ENCODE data around the gene CEP95.

Gene CEP95

DNA sequence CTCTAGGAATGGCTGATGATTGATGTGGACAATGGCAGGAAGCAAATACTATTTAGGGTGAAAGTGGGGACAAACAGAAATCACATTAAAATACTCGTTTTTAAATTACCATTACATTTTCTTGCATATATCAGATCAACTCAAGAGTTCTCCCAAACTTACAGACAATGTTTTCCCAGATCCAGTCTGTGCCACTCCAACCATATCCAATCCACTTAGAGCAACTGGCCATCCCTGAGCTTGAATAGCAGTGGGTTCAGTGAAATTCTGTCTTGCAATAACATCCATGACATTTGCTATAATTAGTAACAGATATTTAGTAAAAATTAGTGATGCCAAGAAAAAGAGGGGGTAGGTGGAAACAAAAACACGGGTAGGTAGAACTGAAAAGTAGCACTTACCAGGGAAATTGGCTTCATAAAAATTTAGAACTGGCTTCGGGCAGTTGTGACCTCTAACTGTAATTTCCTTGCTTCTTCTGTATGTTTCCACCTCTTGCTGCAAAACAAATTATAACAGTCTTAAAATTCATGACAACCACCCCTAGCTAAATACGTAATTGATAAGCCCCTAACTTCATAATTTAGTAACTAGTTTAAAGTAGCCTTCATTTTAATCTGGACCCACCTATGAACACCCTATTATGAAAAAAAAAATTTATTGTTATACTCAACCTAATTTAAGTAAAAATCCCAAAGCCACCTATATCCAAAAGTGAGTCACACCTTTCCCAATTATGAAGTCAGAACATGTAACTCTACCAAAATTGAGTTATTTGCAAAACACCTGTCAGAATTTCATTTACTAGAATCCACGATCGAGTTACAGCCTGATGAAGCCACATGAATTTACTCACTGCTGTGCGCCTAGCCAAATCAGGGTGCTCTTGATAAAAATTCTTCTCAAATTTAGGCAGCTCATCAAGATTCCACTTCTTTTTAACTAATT is 2.7 kb upstream of the CEP95 start:
- peak overlapping the region; percentile 98 for H3K4me3 ChIP-seq (replicated peaks; ENCODE audit: low read depth, low read length)
- no peak for DNase-seq (ENCODE audit: extremely low read depth, low read depth)
- TF ChIP-seq, protein P1, sequence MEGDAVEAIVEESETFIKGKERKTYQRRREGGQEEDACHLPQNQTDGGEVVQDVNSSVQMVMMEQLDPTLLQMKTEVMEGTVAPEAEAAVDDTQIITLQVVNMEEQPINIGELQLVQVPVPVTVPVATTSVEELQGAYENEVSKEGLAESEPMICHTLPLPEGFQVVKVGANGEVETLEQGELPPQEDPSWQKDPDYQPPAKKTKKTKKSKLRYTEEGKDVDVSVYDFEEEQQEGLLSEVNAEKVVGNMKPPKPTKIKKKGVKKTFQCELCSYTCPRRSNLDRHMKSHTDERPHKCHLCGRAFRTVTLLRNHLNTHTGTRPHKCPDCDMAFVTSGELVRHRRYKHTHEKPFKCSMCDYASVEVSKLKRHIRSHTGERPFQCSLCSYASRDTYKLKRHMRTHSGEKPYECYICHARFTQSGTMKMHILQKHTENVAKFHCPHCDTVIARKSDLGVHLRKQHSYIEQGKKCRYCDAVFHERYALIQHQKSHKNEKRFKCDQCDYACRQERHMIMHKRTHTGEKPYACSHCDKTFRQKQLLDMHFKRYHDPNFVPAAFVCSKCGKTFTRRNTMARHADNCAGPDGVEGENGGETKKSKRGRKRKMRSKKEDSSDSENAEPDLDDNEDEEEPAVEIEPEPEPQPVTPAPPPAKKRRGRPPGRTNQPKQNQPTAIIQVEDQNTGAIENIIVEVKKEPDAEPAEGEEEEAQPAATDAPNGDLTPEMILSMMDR (IDR thresholded peaks at IDR 0.05; ENCODE audit: low read depth, low read length, missing control alignments): no peak

DNA sequence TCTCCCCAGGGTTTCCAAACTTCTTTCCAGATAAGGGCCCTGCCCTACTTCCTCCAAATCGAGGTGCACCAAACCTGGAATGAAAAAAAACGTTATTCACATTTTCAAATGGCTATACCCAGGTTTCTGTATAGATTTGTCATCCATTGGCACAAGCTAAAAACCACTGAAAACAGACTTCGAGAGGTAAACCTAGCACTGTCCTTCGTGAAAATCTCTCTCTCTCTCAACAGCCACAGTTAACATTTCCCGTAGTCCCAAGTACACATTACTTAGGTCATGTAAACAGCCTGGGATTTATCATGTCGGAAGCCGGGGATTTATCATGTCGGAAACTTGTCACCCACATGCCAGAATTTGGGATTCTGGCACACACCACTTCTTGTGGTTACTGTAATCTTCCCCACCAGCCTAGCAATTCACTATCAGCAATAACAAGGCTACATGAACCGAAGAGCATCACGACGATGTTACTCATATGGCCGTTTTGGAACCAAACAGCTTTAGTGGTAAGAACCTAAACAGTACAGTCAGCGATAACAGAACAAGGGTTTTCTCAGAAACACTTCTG is 1.9 kb upstream of the CEP95 start:
- peak overlapping the region; percentile 98 for H3K4me3 ChIP-seq (replicated peaks; ENCODE audit: low read depth, low read length)
- TF ChIP-seq, protein P1 (IDR thresholded peaks at IDR 0.05; ENCODE audit: low read depth, low read length, missing control alignments): no peak
- no peak for DNase-seq (ENCODE audit: extremely low read depth, low read depth)

DNA sequence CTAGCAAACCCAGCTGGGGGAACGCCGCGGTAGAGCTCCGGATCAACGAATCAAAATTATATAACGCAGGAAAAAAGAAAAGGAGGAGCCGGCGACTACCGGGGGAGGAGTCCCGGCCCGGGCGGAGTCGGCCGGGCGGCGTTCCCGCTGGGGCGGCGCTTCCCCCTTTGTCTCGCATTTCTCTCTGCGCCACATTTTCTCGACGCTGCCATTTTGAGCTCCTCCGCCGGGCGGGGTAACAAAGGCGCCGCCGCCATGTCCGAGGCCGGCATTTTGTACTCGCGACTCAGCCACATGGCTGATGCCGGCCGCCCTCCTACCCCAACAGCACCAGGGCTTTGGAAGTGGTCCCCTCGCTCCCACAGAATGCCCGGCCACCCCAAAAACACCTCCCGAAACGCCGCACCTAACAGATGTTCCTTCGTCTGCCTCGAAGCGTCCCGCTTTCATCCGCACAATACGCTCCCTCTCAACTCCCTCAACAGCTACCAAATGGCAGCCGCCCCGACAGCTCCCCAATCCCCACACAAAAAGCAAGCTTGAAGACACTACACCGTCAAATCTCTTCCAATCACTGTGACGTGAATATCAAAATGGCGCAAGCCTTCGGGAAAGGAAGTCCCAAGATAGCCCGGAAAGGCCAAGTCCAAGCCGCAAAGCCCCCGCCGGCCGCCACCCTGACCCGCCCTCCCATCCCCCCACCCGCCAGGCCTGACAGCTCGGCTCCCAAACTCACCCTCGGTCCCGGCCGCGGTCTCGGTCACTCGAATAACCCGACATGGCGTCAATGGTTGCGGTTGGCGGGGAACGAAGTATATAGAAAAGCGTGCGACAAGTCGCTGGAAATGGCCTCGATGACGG is 1.2 kb upstream of the CEP95 start:
- peak overlapping the region; percentile 98 for H3K4me3 ChIP-seq (replicated peaks; ENCODE audit: low read depth, low read length)
- peak; percentile 57 for DNase-seq (ENCODE audit: extremely low read depth, low read depth)
- TF ChIP-seq, protein P1 (IDR thresholded peaks at IDR 0.05; ENCODE audit: low read depth, low read length, missing control alignments): no peak

DNA sequence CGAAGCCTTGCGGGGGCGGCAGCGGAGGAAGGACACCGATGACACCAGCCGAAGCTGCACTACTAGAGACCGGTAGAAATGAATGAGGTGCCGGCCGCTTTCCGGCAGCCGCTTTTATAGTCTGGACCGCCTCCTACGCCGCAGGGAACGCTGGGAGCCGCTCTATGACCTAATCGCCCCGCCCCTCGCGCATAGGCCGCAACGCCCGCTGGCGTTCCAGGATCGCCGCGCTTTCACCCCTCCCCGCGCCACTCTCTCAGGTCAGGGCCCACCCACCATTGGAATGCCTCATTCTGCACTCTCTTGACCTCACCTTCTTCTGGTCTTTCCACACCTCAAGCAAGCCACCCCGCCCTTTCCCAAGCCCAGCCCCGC is 589 bp upstream of the CEP95 start, which contains the start of gene DDX5:
DDX5 (minus strand) TSS at position 89 of the 375 bp plus-strand sequence. CDS start 170 bp downstream, outside the sequence.
- TF ChIP-seq, protein P1 (IDR thresholded peaks at IDR 0.05; ENCODE audit: low read depth, low read length, missing control alignments): no peak
- DNase-seq (ENCODE audit: extremely low read depth, low read depth): peak; percentile 91
- H3K4me3 ChIP-seq (replicated peaks; ENCODE audit: low read depth, low read length): peak within 1 kb of the TSS; percentile 98

DNA sequence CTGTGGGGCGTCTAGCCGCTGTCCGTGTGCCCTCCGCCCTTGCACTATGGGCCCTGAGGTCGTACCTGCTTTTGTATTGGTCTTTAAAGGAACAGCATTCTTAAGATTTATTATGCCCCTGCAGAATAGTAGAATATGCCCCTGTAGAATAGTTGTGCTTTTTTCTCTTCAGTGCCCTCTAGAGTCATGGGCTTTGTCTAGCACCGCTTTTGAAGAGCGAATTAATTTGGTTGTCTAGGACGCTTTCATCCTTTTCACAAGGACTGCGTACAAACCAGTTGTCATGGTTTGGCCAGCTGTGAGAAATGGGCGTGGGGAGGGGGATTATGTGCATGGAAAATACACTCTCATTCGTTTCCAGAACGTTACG is 621 bp downstream of the CEP95 start:
- peak; percentile 61 for DNase-seq (ENCODE audit: extremely low read depth, low read depth)
- TF ChIP-seq, protein P1 (IDR thresholded peaks at IDR 0.05; ENCODE audit: low read depth, low read length, missing control alignments): peak; percentile 44
- H3K4me3 ChIP-seq (replicated peaks; ENCODE audit: low read depth, low read length): peak overlapping the region; percentile 98

DNA sequence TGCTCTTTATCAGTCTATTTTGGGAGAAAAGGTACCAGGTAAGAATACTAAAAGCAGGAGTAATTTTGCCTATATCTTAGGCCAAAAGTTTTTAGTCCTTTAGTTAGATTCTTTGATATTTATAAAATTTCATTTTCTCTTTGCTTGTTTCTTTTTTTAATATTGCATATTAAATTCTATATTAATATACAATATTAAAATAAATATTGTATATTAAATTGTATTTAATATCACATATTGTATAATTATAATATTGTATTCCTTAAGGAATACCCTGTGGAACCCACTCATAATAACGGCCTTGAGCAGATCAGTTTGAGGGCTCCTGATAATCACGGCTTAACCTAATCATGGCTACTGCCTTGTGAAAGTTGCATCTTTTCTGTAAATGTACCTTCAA is 1.9 kb downstream of the CEP95 start:
- H3K4me3 ChIP-seq (replicated peaks; ENCODE audit: low read depth, low read length): peak overlapping the region; percentile 98; the same call in 1 of the 2 replicates
- DNase-seq (ENCODE audit: extremely low read depth, low read depth): no peak
- TF ChIP-seq, protein P1 (IDR thresholded peaks at IDR 0.05; ENCODE audit: low read depth, low read length, missing control alignments): no peak
